WTC11 (cell line): ENCODE measurements around the gene NOPCHAP1. TPM values are rescaled to one million over a fixed set of nuclear protein-coding genes. Genes with fewer than 3 reads are reported as not detected.

Source experiments
- ATAC-seq: fragments of 200-7000 bp; cut with Tn5 transposase; 2 replicates; pipeline ENCODE4 v1.10.0; 2021; ENCODE audit warnings: mild to moderate bottlenecking, moderate library complexity
- CTCF ChIA-PET: fragments of 300-600 bp; sonication (Branson Sonifier 250); formaldehyde crosslinking; loops from one replicate; lab custom pipeline; 2021; ENCODE audit warnings: antibody characterized with exemption; lab: Charles Lee
- POLR2A ChIA-PET: fragments of 350-600 bp; sonication (Branson Sonifier 250); formaldehyde crosslinking; loops from one replicate; lab custom pipeline; 2021; ENCODE audit warnings: antibody characterized with exemption; lab: Charles Lee
- DNase-seq: peaks from one replicate; pipeline ENCODE4 v3.0.0; 2021; ENCODE audit warnings: low spot score
- H3K27ac Mint-ChIP-seq: 2 replicates; pipeline ENCODE4 v1.8.0; 2021; ENCODE audit warnings: mixed read lengths
- H3K27me3 Mint-ChIP-seq: 2 replicates; pipeline ENCODE4 v1.8.0; 2021; ENCODE audit warnings: low read depth, mild to moderate bottlenecking, moderate library complexity, mixed read lengths
- H3K36me3 Mint-ChIP-seq: 2 replicates; pipeline ENCODE4 v1.8.0; 2021; ENCODE audit warnings: mixed read lengths
- H3K4me1 Mint-ChIP-seq: 2 replicates; pipeline ENCODE4 v1.8.0; 2022; ENCODE audit warnings: mixed read lengths
- H3K4me3 Mint-ChIP-seq: 2 replicates; pipeline ENCODE4 v1.8.0; 2021; ENCODE audit warnings: mild to moderate bottlenecking, moderate library complexity, mixed read lengths
- H3K9me3 Mint-ChIP-seq: 2 replicates; pipeline ENCODE4 v1.8.0; 2021; ENCODE audit warnings: mixed read lengths
- AR ChIP-seq: fragments of 250-450 bp; sonication (Bioruptor Pico); IDR thresholded peaks from 2 replicates; pipeline ENCODE4 v1.9.0; 2021; ENCODE audit warnings: mild to moderate bottlenecking
- ELF4 ChIP-seq: sonication (generic); formaldehyde crosslinking; IDR thresholded peaks from 2 replicates; pipeline ENCODE4 v1.8.1; 2022; ENCODE audit warnings: low read depth, mild to moderate bottlenecking, moderate library complexity, missing genetic modification reagents
- FOXP1 ChIP-seq: sonication (generic); formaldehyde crosslinking; IDR thresholded peaks from 2 replicates; pipeline ENCODE4 v1.8.0; 2022; ENCODE audit warnings: missing genetic modification reagents, mild to moderate bottlenecking, moderate library complexity, borderline replicate concordance
- IRF1 ChIP-seq: sonication (generic); formaldehyde crosslinking; IDR thresholded peaks from 2 replicates; pipeline ENCODE4 v1.8.0; 2023; ENCODE audit warnings: missing genetic modification reagents
- NFYB ChIP-seq: sonication (generic); formaldehyde crosslinking; conservative IDR thresholded peaks from 2 replicates; pipeline ENCODE4 v1.8.0; 2022; ENCODE audit warnings: low read depth, missing genetic modification reagents
- ZNF138 ChIP-seq: sonication (generic); formaldehyde crosslinking; conservative IDR thresholded peaks from 2 replicates; pipeline ENCODE4 v1.8.1; 2022; ENCODE audit warnings: mild to moderate bottlenecking, moderate library complexity, missing genetic modification reagents
- ZNF263 ChIP-seq: sonication (generic); formaldehyde crosslinking; IDR thresholded peaks from 2 replicates; pipeline ENCODE4 v1.8.1; 2022; ENCODE audit warnings: low read depth, mild to moderate bottlenecking, moderate library complexity, missing genetic modification reagents
- ZNF532 ChIP-seq: fragments of 250-450 bp; sonication (Bioruptor Pico); IDR thresholded peaks from 2 replicates; pipeline ENCODE4 v1.9.0; 2021; ENCODE audit warnings: mild to moderate bottlenecking, borderline replicate concordance
- total RNA-seq: library from RNA; stranded (reverse); gene quantifications from 3 replicates; pipeline ENCODE4 v1.2.3, GENCODE V29; 2021
- TF ChIP-seq, protein P1 (sequence below): sonication (generic); formaldehyde crosslinking; IDR thresholded peaks from 2 replicates; pipeline ENCODE4 v1.8.1; 2023; ENCODE audit warnings: mild to moderate bottlenecking, missing genetic modification reagents
- TF ChIP-seq, protein P2 (sequence below): sonication (generic); formaldehyde crosslinking; IDR thresholded peaks from 2 replicates; pipeline ENCODE4 v1.8.0; 2022; ENCODE audit warnings: mild to moderate bottlenecking, missing genetic modification reagents

Gene NOPCHAP1
- total RNA-seq, 1 experiment from 2014 or later: 34.8 TPM

GRCh38 chr12:105018012-105018411 is 31.9 kb downstream of the NOPCHAP1 start (continued):
- no peak for TF ChIP-seq ZNF532 (CRISPR knock-in tag)
- TF ChIP-seq ZNF138: no peak
- TF ChIP-seq, protein P1, sequence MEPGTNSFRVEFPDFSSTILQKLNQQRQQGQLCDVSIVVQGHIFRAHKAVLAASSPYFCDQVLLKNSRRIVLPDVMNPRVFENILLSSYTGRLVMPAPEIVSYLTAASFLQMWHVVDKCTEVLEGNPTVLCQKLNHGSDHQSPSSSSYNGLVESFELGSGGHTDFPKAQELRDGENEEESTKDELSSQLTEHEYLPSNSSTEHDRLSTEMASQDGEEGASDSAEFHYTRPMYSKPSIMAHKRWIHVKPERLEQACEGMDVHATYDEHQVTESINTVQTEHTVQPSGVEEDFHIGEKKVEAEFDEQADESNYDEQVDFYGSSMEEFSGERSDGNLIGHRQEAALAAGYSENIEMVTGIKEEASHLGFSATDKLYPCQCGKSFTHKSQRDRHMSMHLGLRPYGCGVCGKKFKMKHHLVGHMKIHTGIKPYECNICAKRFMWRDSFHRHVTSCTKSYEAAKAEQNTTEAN (CRISPR knock-in tag): no peak
- TF ChIP-seq AR: no peak
- no peak for TF ChIP-seq IRF1 (CRISPR knock-in tag)
- TF ChIP-seq FOXP1 (CRISPR knock-in tag): no peak
- no peak for TF ChIP-seq NFYB (CRISPR knock-in tag)

DNA sequence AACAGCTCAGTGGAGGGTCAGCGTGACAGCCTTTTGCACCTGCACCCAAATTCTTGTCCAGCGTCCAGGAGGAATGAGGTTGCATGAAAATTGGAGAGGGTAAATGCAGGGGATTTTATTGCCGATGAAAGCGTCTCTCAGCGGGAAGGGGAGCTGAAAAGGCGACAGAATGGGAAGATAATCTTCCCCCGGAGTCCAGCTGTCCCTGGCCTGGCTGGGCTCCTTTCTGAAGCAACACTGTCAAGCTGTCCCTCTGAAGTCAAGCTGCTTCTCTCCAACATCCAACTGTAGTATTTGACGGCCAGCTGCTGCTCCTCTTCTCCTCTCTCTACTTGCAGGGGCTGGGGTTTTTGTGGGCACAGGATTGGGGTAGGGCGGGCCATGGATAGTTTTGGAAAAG is 32.7 kb downstream of the NOPCHAP1 start:
- Mint-ChIP-seq H3K36me3 (peaks cover 10% of the 10 kb centered on the region), H3K4me3 (no peak overlapping the region), H3K27me3 (no peaks in the 10 kb centered on the region), H3K4me1 (peaks cover 22% of the 10 kb centered on the region), H3K27ac (no peak overlapping the region), H3K9me3 (no peaks in the 10 kb centered on the region)
- ATAC-seq (no peak), DNase-seq (no peak)
- POLR2A ChIA-PET: interaction anchor here (0.6 kb wide), 1 partner anchor 10 kb away, joined by 3 read pairs; no protein-coding TSS in a partner anchor
- CTCF ChIA-PET: no interaction called here
- TF ChIP-seq, protein P2, sequence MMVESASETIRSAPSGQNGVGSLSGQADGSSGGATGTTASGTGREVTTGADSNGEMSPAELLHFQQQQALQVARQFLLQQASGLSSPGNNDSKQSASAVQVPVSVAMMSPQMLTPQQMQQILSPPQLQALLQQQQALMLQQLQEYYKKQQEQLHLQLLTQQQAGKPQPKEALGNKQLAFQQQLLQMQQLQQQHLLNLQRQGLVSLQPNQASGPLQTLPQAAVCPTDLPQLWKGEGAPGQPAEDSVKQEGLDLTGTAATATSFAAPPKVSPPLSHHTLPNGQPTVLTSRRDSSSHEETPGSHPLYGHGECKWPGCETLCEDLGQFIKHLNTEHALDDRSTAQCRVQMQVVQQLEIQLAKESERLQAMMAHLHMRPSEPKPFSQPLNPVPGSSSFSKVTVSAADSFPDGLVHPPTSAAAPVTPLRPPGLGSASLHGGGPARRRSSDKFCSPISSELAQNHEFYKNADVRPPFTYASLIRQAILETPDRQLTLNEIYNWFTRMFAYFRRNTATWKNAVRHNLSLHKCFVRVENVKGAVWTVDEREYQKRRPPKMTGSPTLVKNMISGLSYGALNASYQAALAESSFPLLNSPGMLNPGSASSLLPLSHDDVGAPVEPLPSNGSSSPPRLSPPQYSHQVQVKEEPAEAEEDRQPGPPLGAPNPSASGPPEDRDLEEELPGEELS (CRISPR knock-in tag): no peak

GRCh38 chr12:105020241-105020962 is 34.3 kb downstream of the NOPCHAP1 start:
- Mint-ChIP-seq H3K4me3 (no peak overlapping the region), H3K27me3 (no peaks in the 10 kb centered on the region), H3K4me1 (peaks cover 22% of the 10 kb centered on the region), H3K9me3 (no peaks in the 10 kb centered on the region), H3K36me3 (0 out of 2 replicates have a peak, but pooled peaks cover 3% of the 10 kb centered on the region), H3K27ac (no peak overlapping the region; the same call in 1 of the 2 replicates)
- CTCF ChIA-PET: interaction anchor here (1.2 kb wide), 1 partner anchor 230 kb away, joined by 4 read pairs; no protein-coding TSS in a partner anchor
- peak; percentile 56 for ATAC-seq
- POLR2A ChIA-PET: no interaction called here
- DNase-seq: no peak
- TF ChIP-seq ZNF263 (CRISPR knock-in tag) (no peak), ELF4 (CRISPR knock-in tag) (no peak)
- TF ChIP-seq, protein P1 (CRISPR knock-in tag): no peak
